ENCODE measurements around the gene FYTTD1.

- TF ChIP-seq CTCF (conservative IDR thresholded peaks at IDR 0.05; ENCODE audit: low read length), result no peak
- TF ChIP-seq EZH2phosphoT487 (IDR thresholded peaks at IDR 0.05; ENCODE audit: borderline replicate concordance, low read depth, low read length), result no peak
Observed at GRCh38 chr3:197787412-197787811, 37.7 kb downstream of the FYTTD1 start.
